Myocyte (in vitro differentiated cells): Measurements from ENCODE around the gene TTC27. TPM values are rescaled to one million over a fixed set of nuclear protein-coding genes. Genes with fewer than 3 reads are reported as not detected.
"Not testable (repeated sequence)": the region's sequence is repeated elsewhere in the genome, so short reads cannot be mapped to it uniquely, and the experiment has no call there.

Source experiments
- DNase-seq: peaks from one replicate; pipeline ENCODE4 v3.0.0-alpha.2; 2012; ENCODE audit warnings: low read depth
- microRNA-seq: library from miRNA; unstranded; fragments of <30 nt; microRNA quantifications from one replicate; pipeline ENCODE4, GENCODE V29; 2016
- total RNA-seq: library from RNA; depleted of rRNA; stranded (reverse); fragments of >200 nt; gene quantifications from 2 replicates; pipeline ENCODE4 v1.2.3, GENCODE V29; 2014

TTC27 gene
- total RNA-seq, 1 donor from 2014 or later = 18.4 TPM

DNA sequence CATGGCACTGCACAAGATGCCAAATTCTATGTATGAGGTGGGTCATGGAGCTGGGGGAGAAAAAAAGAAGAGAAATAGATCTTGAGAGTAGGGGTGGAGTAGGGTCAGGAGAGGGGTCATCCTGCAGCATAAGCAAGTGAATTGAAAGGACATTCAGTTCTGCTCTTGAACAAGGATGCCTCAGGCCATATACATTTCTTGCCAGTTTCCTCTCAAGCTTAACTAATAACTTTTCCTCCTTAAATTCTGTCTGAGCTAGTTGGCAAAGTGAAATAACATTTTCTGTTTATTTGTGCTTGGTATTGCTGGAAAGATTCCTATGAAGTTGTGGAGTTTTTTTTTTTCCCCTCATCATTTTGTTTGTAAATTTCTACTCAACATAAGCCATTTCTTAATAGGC is 219.9 kb downstream of the TTC27 start:
- no peak for DNase-seq

DNA sequence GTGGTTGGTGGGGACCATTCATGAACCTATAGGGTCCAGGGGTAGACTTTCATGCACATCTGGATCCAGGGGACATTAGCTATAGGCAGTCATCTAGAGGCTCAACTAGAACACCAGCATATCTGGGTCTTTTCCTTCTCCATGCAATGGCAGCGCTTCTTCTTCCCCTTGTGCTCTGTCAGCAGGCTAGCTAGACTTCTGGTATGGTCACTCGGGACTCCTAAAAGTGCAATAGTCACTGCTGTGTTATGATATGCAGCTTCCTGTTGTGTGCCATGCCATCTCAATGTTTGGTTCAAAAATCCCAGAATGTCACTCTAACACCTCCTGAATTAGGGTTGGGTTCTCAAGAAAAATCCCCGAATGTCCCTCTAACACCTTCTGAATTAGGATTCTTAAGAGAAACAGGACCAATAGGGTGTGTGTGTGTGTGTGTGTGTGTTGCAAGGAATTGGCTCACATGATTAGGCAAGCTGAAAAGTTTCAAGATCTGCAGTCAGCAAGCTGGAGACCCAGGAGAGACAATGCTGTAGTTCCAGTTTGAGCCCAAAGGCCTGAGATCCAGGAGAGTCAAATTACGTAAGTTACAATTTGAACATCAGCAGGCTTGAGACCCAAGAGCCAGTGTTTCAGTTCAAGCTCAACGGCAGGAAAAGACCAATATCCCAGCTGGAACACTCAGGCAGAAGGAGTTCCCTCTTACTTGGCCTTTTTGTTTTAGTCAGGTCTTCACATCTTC is 221.8 kb downstream of the TTC27 start:
- DNase-seq = no peak

DNA sequence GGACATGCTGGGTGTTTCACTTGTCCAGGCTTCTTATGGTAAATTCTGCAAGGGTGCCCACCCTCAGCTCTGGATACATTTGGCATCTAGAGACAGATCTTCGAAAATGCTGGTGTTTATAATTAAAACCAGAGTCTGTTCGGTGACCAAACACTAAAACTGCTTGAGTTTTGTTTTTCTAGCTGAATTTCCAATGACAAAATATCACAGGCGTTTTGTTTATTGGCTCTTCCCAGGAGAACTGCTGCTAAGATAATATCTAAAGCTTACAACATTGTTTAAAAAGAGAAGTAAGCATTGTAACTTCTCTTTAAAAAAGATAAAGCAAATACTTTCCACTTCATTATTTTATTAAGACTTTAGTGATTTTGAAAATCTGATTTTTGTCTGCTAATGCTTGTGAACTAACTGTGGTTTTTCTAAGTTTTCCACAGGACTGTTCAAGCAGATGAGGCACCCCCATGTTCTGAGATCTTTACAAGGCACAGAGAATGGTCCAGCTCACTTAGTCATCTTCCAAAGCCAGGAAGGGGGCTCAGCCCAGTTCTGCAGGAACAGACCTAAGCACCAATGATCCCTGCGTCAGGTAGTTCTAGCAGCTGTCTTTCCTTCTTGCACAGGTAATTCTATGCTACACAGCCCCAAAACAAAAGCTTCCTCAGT is 224.1 kb downstream of the TTC27 start:
- no peak for DNase-seq

DNA sequence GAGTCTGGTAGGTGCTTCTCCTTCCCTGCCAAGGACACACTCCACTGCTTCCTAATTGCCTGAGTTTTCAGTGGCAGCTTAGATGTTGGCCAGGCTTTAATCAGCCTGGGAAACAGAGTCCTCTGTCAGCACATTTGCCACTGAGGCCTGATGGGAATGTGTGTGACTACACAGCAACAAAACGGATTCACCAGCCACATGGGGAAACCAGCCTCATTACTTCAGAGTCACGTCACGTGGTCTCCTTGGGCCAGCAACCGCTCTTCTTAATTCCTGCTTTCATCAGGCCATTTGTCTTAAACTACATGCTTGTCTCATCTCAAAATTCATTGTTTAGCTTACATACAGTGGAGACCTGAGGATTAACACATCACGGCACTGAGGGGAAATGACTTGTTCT is 225.0 kb downstream of the TTC27 start:
- no peak for DNase-seq

DNA sequence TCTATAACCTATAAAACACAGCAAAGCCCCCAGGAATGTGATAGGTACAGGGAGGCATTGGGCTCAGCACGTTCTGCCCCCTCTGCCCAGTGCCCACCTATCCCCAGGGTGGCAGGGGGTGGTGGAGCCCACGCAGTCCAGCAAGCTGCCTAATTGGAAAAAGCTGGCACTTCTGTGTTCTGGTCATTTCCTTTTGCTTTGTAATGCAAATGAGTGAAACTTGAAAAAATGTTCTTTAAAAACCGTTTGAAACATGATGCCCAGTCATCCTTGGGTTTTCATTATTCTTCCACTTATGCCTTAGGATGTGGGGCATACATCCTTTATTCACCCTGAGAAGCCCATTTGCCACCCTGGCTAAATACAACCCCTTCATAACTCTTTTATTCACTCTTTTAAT is 229.0 kb downstream of the TTC27 start:
- no peak for DNase-seq

DNA sequence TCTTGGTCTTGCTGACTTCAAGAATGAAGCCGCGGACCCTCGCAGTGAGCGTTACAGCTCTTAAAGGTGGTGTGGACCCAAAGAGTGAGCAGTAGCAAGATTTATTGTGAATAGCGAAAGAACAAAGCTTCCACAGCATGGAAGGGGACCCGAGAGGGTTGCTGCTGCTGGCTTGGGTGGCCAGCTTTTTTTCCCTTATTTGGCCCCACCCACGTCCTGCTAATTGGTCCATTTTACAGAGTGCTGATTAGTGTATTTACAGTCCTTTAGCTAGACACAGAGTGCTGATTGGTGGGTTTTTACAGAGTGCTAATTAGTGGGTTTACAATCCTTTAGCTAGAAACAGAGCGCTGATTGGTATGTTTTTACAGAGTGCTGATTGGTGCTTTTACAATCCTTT is 230.9 kb downstream of the TTC27 start:
- no peak for DNase-seq

DNA sequence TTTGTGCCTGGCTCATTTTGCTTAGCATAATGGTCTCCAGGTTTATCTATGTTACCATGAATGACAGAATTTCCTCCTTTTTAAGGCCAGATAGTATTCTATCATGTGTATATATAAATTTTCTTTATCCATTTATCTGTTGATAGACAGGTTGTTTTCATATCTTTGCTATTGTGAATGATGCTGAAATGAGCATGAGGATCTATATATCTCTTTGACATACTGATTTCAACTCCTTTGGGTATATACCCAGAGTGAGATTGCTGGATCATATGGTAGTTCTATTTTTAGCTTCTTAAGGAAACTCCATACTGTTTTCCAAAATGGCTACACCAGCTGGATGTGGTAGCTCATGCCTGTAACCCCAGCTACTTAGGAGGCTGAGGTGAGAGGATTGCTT is 232.5 kb downstream of the TTC27 start:
- DNase-seq = no peak

DNA sequence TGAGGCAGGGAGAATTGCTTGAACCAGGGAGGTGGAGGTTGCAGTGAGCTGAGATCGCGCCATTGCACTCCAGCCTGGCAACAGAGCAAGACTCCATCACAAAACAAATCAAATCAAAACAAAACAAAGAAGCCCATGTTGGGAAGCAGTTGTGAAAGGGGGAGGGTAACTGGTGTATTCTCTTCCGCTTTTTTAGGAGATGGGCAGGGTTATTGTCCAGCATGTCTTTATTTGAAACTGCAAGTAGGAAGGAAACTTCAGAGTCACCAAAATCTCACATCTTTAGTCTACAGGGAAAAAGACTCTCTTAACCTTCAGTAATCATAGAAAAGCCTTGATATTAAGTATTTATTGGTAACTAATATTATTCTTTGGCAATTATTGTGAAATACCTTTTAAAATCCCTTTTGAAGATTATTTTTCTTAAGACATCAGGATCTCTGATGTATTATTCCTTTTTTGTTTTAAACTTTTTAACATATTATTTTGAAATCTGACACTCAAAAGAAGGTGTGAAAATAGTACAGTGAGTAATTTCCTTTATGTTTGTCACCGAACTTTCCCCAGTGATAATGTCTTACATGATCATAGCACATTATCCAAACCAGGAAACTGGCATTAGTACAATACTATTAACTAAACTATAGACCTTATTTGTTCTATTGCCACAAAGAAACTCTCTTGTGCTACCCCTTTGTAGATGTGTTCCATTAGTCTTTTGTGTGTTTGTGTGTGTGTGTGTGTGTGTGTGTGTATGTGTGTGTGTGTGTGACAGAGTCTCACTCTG is 234.6 kb downstream of the TTC27 start:
- no peak for DNase-seq

DNA sequence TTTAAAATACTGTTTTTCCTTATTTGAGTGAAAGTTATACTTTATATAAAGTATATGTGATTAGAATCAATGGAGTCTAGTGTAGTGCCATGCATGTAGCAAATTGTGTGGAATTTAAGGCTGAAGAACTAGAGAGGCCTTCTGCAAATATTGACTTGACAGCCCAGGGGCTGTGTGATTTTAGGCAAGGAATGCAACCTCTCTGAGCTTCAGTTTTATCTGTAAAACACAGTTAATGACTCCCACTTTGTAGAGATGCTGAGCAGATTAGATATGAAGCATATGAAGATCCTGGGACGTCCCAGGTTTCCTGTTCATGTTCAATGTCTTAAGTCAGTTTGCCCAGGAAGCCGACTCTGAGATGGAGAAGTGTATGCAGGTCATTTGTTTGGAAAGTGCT is 235.5 kb downstream of the TTC27 start:
- no peak for DNase-seq

DNA sequence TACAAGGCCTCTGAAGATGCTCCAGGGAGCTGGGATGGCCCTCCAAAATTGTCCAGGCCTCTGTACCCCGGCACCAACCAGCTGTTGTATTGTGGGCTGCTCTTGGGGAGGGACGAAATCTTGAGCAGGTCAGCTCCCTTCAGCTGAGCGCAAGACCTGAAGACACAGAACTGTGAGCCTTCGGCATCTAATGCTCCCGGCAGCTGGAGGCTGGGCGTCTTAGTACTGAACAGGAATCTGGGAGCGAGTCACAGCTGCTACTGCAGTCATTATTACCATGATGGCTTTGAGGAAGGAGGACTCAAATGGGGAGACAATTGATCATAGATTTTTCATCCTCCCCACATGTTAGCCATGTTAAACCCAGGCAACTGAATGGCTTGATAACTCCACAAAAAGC is 236.0 kb downstream of the TTC27 start:
- DNase-seq = peak; percentile 36

DNA sequence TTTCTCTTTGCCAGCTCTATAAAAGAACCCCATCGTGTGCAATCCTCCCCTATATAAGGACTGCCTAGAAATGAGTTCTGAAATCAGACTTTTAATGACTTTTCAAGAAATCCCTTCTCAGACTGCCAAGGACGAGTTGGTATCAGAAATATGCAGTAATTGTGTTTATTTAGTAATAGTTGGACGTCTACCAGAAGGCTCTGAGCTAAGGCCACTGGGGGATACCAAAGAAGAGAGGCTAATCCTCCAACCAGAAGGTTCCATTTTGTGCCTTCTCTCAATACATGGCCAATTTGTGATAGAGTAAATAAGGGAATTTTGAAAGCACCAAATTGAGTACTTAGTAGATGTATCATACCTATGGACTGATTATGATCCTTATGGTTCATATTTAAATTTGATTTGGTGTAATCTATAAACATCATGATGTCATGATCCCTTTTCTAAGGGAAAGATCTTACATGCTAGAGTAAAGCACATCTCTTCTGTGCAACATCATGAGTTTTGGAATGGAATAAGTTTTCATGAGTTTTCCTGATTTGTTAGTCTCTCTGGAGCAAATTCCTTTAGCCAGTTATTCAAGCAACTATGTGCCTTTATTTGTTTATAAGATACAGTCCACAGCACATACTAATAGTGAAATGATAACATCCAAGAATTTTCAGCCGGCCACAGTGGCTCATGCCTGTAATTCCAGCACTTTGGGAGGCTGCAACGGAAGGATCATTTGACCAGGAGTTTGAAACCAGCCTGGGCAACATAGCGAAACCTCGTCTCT is 236.7 kb downstream of the TTC27 start:
- peak; percentile 31 for DNase-seq

DNA sequence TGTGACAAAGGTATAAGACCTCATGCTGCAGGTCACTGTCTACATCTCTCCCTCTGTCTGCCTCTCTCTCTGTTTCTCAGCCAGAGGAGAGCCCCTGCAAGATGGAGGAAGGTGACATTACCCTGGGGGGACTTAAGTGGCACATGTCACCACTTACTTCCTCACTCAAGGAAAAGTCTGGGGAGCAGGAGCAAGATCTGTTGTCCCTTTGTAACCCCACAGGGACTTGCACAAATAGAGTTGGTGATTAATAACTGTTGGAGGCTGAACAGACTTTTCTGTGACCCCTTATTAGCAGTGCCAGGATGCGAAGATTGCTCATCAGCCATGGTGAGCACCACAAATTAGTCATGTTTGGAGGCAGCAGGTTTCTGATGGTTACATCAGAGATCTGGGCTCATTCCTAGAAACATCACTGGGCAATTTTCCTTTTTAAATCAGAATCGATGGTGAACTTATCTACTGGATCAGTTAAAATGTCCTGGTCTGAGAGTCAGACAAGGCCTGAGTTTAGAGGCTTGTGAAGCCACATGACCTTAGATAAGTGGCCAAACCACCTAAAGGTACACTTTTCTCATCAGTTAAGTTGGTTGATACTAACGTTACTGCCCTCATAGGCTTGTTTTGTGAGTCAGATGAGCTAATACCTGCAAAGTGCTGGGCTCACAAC is 237.7 kb downstream of the TTC27 start:
- peak; percentile 50 for DNase-seq

DNA sequence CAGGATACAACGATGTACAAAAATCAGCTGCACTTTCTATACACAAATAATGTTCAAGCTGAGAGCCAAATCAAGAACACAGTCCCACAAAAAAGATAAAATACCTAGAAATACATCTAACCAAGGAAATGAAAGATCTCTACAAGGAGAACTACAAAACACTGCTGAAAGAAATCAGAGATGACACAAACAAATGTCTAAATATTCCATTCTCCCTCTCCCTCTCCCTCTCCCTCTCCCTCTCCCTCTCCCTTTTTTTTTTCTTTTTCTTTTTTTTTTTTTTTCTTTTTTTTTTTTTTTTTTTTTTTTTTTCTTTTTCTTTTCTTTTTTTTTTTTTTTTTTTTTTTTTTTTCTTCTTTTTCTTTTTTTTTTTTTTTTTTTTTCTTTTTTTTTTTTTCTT is 238.6 kb downstream of the TTC27 start:
- not testable (repeated sequence) for DNase-seq

Small RNA genes lying within 50 kb of the gene (microRNA-seq; reads per million reads assigned to microRNA genes)
- gene MIR4765 = not detected
